ENCODE measurements around the gene MED6. TPM values are rescaled to one million over a fixed set of nuclear protein-coding genes. Genes with fewer than 3 reads are reported as not detected.

The MED6 gene, protein sequence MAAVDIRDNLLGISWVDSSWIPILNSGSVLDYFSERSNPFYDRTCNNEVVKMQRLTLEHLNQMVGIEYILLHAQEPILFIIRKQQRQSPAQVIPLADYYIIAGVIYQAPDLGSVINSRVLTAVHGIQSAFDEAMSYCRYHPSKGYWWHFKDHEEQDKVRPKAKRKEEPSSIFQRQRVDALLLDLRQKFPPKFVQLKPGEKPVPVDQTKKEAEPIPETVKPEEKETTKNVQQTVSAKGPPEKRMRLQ
- total RNA-seq (ENCODE audit: unreplicated experiment) = 55.2 TPM
- long read RNA-seq, transcript MED6-201 (8 exons, 1,995 nt) = major isoform, 8 of 10 reads
- long read RNA-seq, partial matches to known transcripts = 0 of 10 reads
- long read RNA-seq, other reads (novel, unspliced or antisense) = 1 of 10 reads

DNA sequence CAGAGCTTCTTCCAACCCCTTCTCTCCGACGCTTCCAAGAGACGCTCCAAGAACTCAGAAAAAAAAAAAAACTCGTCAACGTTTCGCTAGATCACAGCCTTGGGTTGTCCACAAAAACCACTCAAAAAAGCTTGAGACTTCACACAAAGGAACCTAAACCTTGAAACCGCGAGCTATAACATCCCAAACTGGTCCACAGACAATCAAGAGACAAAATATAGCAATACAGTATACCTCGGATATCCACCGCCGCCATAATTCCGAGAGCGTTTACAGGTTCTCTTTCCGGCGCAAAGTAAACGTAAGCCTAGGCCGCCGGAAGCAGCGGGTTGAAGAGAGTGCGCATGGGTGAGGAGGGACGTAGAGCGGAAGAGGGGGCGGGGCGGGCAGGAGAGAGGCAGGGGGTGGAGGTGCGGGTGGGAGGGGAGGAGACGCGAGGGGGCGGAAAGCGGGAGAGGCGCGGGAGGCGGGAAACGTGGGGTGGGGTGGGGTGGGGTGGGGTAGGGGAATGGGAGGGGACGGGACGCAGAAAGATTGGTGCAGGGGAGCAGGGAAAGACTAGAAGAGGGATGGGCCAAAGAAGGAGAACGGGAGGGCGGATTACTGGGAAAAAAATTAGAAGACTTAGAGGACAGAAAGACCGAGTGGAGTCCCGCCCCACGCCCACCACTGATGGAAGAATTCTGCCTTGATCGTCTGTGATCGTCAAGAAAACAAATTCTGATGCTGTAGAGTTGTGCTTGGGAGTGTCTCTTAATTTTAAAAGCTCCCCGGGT lies at the start of gene MED6:
TSS of gene MED6 (minus strand) at position 274 of the 776 bp plus-strand sequence. CDS start at position 256, 18 bp downstream.
- Mint-ChIP-seq H3K36me3 (ENCODE audit: unreplicated experiment) (no peaks in the 10 kb centered on the region), H3K9me3 (ENCODE audit: unreplicated experiment) (no peaks in the 10 kb centered on the region), H3K27ac (ENCODE audit: unreplicated experiment) (peak within 1 kb of the TSS; percentile 97), H3K27me3 (ENCODE audit: unreplicated experiment) (peaks cover 5% of the 10 kb centered on the region), H3K4me3 (ENCODE audit: unreplicated experiment) (peak within 1 kb of the TSS; percentile 99), H3K4me1 (ENCODE audit: low read depth, unreplicated experiment) (peaks cover 6% of the 10 kb centered on the region)
- TF ChIP-seq, protein P1, sequence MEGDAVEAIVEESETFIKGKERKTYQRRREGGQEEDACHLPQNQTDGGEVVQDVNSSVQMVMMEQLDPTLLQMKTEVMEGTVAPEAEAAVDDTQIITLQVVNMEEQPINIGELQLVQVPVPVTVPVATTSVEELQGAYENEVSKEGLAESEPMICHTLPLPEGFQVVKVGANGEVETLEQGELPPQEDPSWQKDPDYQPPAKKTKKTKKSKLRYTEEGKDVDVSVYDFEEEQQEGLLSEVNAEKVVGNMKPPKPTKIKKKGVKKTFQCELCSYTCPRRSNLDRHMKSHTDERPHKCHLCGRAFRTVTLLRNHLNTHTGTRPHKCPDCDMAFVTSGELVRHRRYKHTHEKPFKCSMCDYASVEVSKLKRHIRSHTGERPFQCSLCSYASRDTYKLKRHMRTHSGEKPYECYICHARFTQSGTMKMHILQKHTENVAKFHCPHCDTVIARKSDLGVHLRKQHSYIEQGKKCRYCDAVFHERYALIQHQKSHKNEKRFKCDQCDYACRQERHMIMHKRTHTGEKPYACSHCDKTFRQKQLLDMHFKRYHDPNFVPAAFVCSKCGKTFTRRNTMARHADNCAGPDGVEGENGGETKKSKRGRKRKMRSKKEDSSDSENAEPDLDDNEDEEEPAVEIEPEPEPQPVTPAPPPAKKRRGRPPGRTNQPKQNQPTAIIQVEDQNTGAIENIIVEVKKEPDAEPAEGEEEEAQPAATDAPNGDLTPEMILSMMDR (IDR thresholded peaks at IDR 0.05; ENCODE audit: partially characterized antibody, unreplicated experiment) = no peak
- peak; percentile 93 for DNase-seq

DNA sequence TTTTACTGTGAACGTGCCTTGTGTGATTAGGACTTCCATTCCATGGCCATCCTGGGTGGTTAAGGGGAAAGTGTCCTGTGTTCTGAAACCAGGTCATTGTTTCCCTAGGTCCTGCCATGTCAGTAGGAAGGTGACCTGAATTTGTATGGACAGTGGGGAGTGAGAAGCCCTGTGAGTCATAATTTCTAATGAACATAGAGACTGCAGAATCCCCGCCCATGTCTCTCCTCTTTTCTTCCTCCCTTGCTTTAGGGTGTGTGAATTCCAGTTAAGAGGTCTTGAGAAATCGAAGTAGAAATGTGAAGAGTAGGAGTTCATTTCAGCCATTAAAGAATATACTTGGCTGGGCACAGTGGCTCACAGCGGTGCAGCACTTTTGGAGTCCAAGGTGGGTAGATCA lies 49.3 kb upstream of the MED6 start:
- DNase-seq = no peak
- peaks cover 5% of the 10 kb centered on the region for H3K4me1 Mint-ChIP-seq (ENCODE audit: low read depth, unreplicated experiment)
- no peak overlapping the region for H3K4me3 Mint-ChIP-seq (ENCODE audit: unreplicated experiment)
- TF ChIP-seq, protein P1 (IDR thresholded peaks at IDR 0.05; ENCODE audit: partially characterized antibody, unreplicated experiment) = no peak
- peaks cover 2% of the 10 kb centered on the region for H3K27me3 Mint-ChIP-seq (ENCODE audit: unreplicated experiment)
- peaks cover 4% of the 10 kb centered on the region for H3K36me3 Mint-ChIP-seq (ENCODE audit: unreplicated experiment)
- peaks cover 2% of the 10 kb centered on the region for H3K9me3 Mint-ChIP-seq (ENCODE audit: unreplicated experiment)
- no peak overlapping the region for H3K27ac Mint-ChIP-seq (ENCODE audit: unreplicated experiment)

DNA sequence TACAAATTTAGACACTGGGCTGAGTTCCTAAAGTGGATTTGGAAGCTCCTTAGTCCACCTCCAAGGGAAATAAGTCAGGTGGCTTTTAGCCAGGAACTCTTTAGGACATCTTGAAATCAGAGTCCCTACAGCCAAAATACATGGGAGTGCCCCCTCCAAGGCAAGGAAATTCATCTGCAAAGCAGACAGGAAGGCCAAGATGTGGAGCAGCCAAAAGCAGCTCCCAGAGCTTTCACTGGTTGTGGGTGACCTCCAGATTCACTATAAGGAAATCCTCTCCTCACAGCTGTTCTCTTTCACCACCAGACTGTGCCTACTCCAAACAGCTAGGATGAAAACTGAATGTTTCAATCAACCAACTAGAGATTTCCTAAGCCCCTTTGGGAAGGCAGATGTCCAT lies 47.9 kb upstream of the MED6 start:
- Mint-ChIP-seq H3K4me3 (ENCODE audit: unreplicated experiment) (no peak overlapping the region), H3K27me3 (ENCODE audit: unreplicated experiment) (peaks cover 9% of the 10 kb centered on the region), H3K36me3 (ENCODE audit: unreplicated experiment) (peaks cover 4% of the 10 kb centered on the region), H3K27ac (ENCODE audit: unreplicated experiment) (no peak overlapping the region), H3K9me3 (ENCODE audit: unreplicated experiment) (peaks cover 4% of the 10 kb centered on the region), H3K4me1 (ENCODE audit: low read depth, unreplicated experiment) (peaks cover 8% of the 10 kb centered on the region)
- no peak for DNase-seq
- TF ChIP-seq, protein P1 (IDR thresholded peaks at IDR 0.05; ENCODE audit: partially characterized antibody, unreplicated experiment) = no peak

DNA sequence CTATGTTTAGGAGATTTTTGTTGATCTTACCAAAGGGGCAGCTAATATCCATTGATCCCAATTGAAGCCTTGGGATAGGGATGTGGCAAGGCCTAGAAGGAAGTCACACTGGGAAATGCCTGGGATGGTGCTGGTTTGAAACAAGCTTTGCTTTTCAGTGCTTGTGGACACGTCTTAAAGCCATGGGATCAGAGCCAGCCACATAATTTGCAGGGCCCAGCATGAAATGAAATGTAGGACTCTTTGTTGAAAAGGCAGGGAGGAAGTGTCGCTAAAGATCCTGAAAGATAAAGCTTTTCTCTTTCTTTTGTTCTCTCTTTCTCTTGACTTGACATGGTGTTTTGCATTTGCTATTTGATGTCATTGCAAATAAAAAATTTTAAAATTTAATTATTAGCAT lies 46.2 kb upstream of the MED6 start:
- peaks cover 11% of the 10 kb centered on the region for H3K9me3 Mint-ChIP-seq (ENCODE audit: unreplicated experiment)
- peaks cover 12% of the 10 kb centered on the region for H3K27me3 Mint-ChIP-seq (ENCODE audit: unreplicated experiment)
- TF ChIP-seq, protein P1 (IDR thresholded peaks at IDR 0.05; ENCODE audit: partially characterized antibody, unreplicated experiment) = no peak
- H3K27ac Mint-ChIP-seq (ENCODE audit: unreplicated experiment) = no peak overlapping the region
- no peaks in the 10 kb centered on the region for H3K36me3 Mint-ChIP-seq (ENCODE audit: unreplicated experiment)
- H3K4me1 Mint-ChIP-seq (ENCODE audit: low read depth, unreplicated experiment) = peaks cover 11% of the 10 kb centered on the region
- H3K4me3 Mint-ChIP-seq (ENCODE audit: unreplicated experiment) = no peak overlapping the region
- no peak for DNase-seq
